ACC112 (cell line): ENCODE data around the gene CLDN14.

Experiments
- H2AFZ ChIP-seq: fragments of 200-600 bp; sonication (generic); one replicate; pipeline ENCODE4 v1.6.0; 2017; ENCODE audit warnings: antibody characterized with exemption, low read length; ENCODE audit not compliant: unreplicated experiment
- H3K27ac ChIP-seq: fragments of 200-600 bp; sonication (generic); 2 replicates; pipeline ENCODE4 v1.5.1; 2014; ENCODE audit warnings: low read depth, mild to moderate bottlenecking, antibody characterized with exemption, low read length, moderate library complexity
- H3K27me3 ChIP-seq: fragments of 200-600 bp; sonication (generic); 2 replicates; pipeline ENCODE4 v1.6.1; 2014; ENCODE audit warnings: mild to moderate bottlenecking, antibody characterized with exemption, low read length, moderate library complexity, mixed read lengths; ENCODE audit not compliant: insufficient read depth
- H3K36me3 ChIP-seq: fragments of 200-600 bp; sonication (generic); 2 replicates; pipeline ENCODE4 v1.6.1; 2016; ENCODE audit warnings: mild to moderate bottlenecking, antibody characterized with exemption, low read length, moderate library complexity, mixed read lengths; ENCODE audit not compliant: insufficient read depth
- H3K4me1 ChIP-seq: fragments of 200-600 bp; sonication (generic); one replicate; pipeline ENCODE4 v1.6.1; 2016; ENCODE audit warnings: low read length, mixed read lengths; ENCODE audit not compliant: insufficient read depth, unreplicated experiment, control insufficient read depth
- H3K4me3 ChIP-seq: fragments of 200-600 bp; sonication (generic); 2 replicates; pipeline ENCODE4 v1.5.1; 2014; ENCODE audit warnings: mild to moderate bottlenecking, low read depth, low read length
- H3K79me2 ChIP-seq: fragments of 200-600 bp; sonication (generic); one replicate; pipeline ENCODE4 v1.6.0; 2016; ENCODE audit warnings: low read length; ENCODE audit not compliant: control insufficient read depth, unreplicated experiment, insufficient read depth

CLDN14 gene

GRCh38 chr21:36471254-36471723 lies 8.6 kb downstream of the CLDN14 start:
- no peaks in the 10 kb centered on the region for H3K36me3 ChIP-seq
- H3K4me3 ChIP-seq, result no peak overlapping the region
- H2AFZ ChIP-seq, result no peak overlapping the region
- no peaks in the 10 kb centered on the region for H3K27me3 ChIP-seq
- H3K27ac ChIP-seq, result no peak overlapping the region
- no peaks in the 10 kb centered on the region for H3K79me2 ChIP-seq
- H3K4me1 ChIP-seq, result peaks cover 4% of the 10 kb centered on the region

- Histone ChIP-seq H3K27ac (no peak overlapping the region), H3K4me3 (no peak overlapping the region), H3K79me2 (no peaks in the 10 kb centered on the region), H2AFZ (no peak overlapping the region), H3K27me3 (no peaks in the 10 kb centered on the region), H3K4me1 (peaks cover 4% of the 10 kb centered on the region), H3K36me3 (no peaks in the 10 kb centered on the region)
These were observed 9.6 kb downstream of the CLDN14 start for GRCh38 chr21:36470294-36470693.

GRCh38 chr21:36466061-36466511 lies 13.8 kb downstream of the CLDN14 start:
- Histone ChIP-seq H3K79me2 (no peaks in the 10 kb centered on the region), H3K4me3 (no peak overlapping the region), H2AFZ (no peak overlapping the region), H3K27ac (no peak overlapping the region), H3K36me3 (no peaks in the 10 kb centered on the region), H3K27me3 (no peaks in the 10 kb centered on the region), H3K4me1 (peaks cover 2% of the 10 kb centered on the region)

- Histone ChIP-seq H3K4me3 (no peak overlapping the region), H2AFZ (no peak overlapping the region), H3K4me1 (no peaks in the 10 kb centered on the region), H3K27ac (no peak overlapping the region), H3K27me3 (no peaks in the 10 kb centered on the region), H3K79me2 (no peaks in the 10 kb centered on the region), H3K36me3 (no peaks in the 10 kb centered on the region)
These were observed 14.4 kb downstream of the CLDN14 start for GRCh38 chr21:36465478-36465877.

GRCh38 chr21:36464590-36464989 lies 15.3 kb downstream of the CLDN14 start:
- Histone ChIP-seq H2AFZ (no peak overlapping the region), H3K4me3 (no peak overlapping the region), H3K27ac (no peak overlapping the region), H3K79me2 (no peaks in the 10 kb centered on the region), H3K36me3 (no peaks in the 10 kb centered on the region), H3K4me1 (no peaks in the 10 kb centered on the region), H3K27me3 (no peaks in the 10 kb centered on the region)

GRCh38 chr21:36463991-36464390 lies 15.9 kb downstream of the CLDN14 start:
- H2AFZ ChIP-seq, result no peak overlapping the region
- no peak overlapping the region for H3K4me3 ChIP-seq
- no peaks in the 10 kb centered on the region for H3K79me2 ChIP-seq
- no peaks in the 10 kb centered on the region for H3K27me3 ChIP-seq
- H3K4me1 ChIP-seq, result no peaks in the 10 kb centered on the region
- no peak overlapping the region for H3K27ac ChIP-seq
- no peaks in the 10 kb centered on the region for H3K36me3 ChIP-seq

- Histone ChIP-seq H3K4me3 (no peak overlapping the region), H3K27ac (no peak overlapping the region), H2AFZ (no peak overlapping the region), H3K27me3 (no peaks in the 10 kb centered on the region), H3K79me2 (no peaks in the 10 kb centered on the region), H3K36me3 (no peaks in the 10 kb centered on the region), H3K4me1 (no peaks in the 10 kb centered on the region)
These were observed 16.7 kb downstream of the CLDN14 start for GRCh38 chr21:36463204-36463603.

- peaks cover 3% of the 10 kb centered on the region for H3K4me1 ChIP-seq
- H3K27me3 ChIP-seq, result no peaks in the 10 kb centered on the region
- H3K4me3 ChIP-seq, result no peak overlapping the region
- no peaks in the 10 kb centered on the region for H3K79me2 ChIP-seq
- no peak overlapping the region for H3K27ac ChIP-seq
- H2AFZ ChIP-seq, result no peak overlapping the region
- no peaks in the 10 kb centered on the region for H3K36me3 ChIP-seq
These were observed 17.9 kb downstream of the CLDN14 start for GRCh38 chr21:36461918-36462486.

GRCh38 chr21:36461277-36461917 lies 18.5 kb downstream of the CLDN14 start:
- Histone ChIP-seq H3K4me1 (peaks cover 9% of the 10 kb centered on the region), H3K27ac (no peak overlapping the region), H3K79me2 (no peaks in the 10 kb centered on the region), H2AFZ (no peak overlapping the region), H3K4me3 (no peak overlapping the region), H3K36me3 (no peaks in the 10 kb centered on the region), H3K27me3 (no peaks in the 10 kb centered on the region)

GRCh38 chr21:36460866-36461265 lies 19.1 kb downstream of the CLDN14 start:
- no peak overlapping the region for H3K4me3 ChIP-seq
- H2AFZ ChIP-seq, result no peak overlapping the region
- H3K4me1 ChIP-seq, result peaks cover 12% of the 10 kb centered on the region
- no peaks in the 10 kb centered on the region for H3K27me3 ChIP-seq
- no peaks in the 10 kb centered on the region for H3K36me3 ChIP-seq
- no peaks in the 10 kb centered on the region for H3K79me2 ChIP-seq
- H3K27ac ChIP-seq, result no peak overlapping the region

GRCh38 chr21:36459098-36459497 lies 20.8 kb downstream of the CLDN14 start:
- H2AFZ ChIP-seq, result no peak overlapping the region

More at GRCh38 chr21:36459098-36459497, 20.8 kb downstream of the CLDN14 start:
- Histone ChIP-seq H3K36me3 (no peaks in the 10 kb centered on the region), H3K27me3 (no peaks in the 10 kb centered on the region), H3K27ac (no peak overlapping the region), H3K4me3 (no peak overlapping the region), H3K4me1 (peaks cover 12% of the 10 kb centered on the region), H3K79me2 (no peaks in the 10 kb centered on the region)
